ENCODE results near the gene DPP6.

DPP6 gene

DNA sequence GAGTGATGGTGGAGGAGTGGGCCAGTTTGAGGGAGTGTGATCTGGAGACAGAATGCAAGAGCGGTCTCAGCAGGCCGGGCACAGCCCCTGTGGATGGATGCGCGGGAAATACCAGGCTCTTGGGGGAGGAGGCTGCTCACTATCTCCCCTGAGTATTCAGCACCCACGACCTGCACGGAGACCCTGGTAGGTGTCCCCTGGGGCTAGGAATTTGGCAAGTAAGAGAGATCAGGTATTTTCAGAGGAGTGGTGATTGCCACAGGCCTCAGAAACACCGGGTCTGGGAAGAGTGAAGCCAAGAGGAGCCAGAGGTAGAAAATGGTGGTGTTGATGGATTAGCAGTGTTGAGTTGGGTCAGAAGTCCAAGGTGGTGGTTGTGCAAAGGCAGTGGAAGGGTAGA, 524.4 kb downstream of the DPP6 start:
- Mint-ChIP-seq H3K36me3 (ENCODE audit: low read depth) (no peaks in the 10 kb centered on the region), H3K27me3 (ENCODE audit: low read depth) (no peaks in the 10 kb centered on the region), H3K4me3 (no peak overlapping the region), H3K9me3 (no peaks in the 10 kb centered on the region), H3K27ac (no peak overlapping the region), H3K4me1 (ENCODE audit: low read depth) (no peaks in the 10 kb centered on the region)

DNA sequence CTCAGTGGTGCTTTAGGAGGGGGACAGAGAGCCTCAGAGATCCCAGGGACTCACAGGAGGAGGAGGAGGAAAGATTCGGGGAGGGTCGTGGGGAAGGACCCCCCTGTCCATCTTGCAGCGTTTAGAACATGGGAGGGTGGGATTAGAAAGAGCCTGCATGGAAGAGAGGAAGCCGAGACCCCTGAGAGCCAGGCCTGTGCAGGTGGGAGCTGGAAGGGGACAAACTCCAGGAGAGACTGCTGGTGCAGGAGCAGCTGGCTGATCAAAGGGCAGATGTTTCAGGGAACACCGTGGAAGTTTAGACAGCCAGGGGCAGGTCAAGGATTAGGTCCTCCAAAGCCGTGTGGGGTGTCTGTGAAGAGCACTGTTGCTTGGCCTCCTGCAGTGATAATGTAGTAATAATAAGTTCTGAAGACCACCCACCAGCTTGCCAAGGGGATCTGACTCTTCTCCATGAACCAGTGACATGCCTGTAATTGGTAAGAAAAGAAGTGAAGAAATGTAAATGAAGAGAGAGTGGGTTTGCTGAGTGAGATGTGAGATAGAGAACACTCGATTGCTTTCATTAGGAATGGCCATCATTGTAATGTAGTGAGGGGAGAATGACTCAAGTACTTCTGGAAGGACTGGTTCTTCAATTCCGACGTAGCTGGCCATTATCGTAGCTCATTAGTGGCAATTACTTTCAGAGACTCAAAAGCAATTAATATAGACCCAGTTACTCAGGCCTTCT, 525.1 kb downstream of the DPP6 start:
- Mint-ChIP-seq H3K9me3 (no peaks in the 10 kb centered on the region), H3K36me3 (ENCODE audit: low read depth) (no peaks in the 10 kb centered on the region), H3K4me3 (no peak overlapping the region), H3K4me1 (ENCODE audit: low read depth) (no peaks in the 10 kb centered on the region), H3K27ac (no peak overlapping the region), H3K27me3 (ENCODE audit: low read depth) (no peaks in the 10 kb centered on the region)

DNA sequence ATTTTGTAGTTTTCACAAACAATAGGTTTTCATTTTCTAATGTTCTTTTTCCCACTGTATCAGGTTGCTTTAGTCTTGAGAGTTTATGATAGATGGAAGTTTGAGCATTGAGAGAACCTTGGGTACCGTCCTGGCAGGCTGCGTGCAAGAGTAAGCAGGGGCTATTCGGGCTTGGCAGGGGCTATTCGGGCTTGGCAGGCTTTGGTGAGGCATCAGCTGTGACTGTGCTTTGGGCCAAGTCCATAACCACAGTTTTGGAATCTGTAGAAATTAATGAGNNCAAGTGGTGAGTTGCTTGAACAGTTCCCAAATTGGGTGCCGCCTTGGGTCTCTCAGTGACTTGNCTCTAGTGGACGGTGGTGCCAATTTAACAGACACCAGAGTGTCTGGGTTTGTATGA, 526.1 kb downstream of the DPP6 start:
- no peaks in the 10 kb centered on the region for H3K36me3 Mint-ChIP-seq (ENCODE audit: low read depth)
- H3K27me3 Mint-ChIP-seq (ENCODE audit: low read depth), result no peaks in the 10 kb centered on the region
- no peak overlapping the region for H3K4me3 Mint-ChIP-seq
- no peak overlapping the region for H3K27ac Mint-ChIP-seq
- no peaks in the 10 kb centered on the region for H3K9me3 Mint-ChIP-seq
- H3K4me1 Mint-ChIP-seq (ENCODE audit: low read depth), result no peaks in the 10 kb centered on the region

DNA sequence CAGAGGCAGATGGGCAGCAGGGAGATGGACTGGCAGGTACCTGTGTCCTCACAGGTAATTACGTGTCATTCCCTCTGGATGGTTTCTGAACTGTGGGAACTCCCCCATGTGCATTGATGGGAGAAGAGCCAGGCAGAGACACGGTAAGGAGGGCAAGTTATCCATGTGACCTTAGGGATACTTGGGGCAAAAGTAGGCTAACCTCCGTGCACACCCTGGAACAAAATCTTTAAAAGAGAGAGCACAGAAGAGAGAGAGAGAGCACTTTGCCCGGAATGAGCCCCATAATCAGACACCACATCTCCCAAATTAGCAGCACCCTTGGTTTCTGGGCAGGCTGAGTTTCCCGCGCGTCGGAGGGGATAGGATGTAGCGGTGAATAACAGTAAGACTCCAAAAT, 527.5 kb downstream of the DPP6 start:
- Mint-ChIP-seq H3K27ac (no peak overlapping the region), H3K9me3 (no peaks in the 10 kb centered on the region), H3K36me3 (ENCODE audit: low read depth) (no peaks in the 10 kb centered on the region), H3K4me1 (ENCODE audit: low read depth) (no peaks in the 10 kb centered on the region), H3K27me3 (ENCODE audit: low read depth) (no peaks in the 10 kb centered on the region), H3K4me3 (no peak overlapping the region)

DNA sequence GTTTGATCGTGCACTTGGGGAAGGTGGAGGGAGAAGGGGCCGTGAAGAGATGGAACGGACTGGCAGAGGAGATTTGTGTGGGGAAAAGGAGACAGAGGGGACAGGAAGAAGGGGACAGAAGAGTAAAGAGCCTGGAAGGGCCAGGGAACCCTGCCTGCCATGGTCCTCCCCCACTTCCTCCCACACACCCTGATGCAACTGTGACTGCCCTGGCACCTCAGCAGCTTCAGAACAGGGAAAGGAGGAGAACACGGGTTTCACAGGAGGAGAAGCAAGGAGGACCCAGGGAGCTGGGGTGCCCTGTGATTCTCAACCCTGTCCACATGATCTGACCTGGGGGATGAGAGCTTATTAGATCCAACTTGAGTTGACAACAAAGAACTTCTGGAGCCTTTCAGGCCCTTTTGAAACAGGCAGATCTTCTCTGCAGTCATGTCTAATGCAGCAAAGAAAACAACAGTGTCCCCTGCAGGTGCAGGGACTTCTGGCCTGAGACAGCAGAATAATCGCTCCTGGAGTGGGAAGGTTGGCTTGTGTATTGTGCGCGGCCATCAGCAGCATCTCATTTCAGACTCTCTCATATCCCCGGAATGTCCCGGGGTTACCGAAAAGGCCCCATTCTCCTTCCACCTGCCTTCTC, 529.2 kb downstream of the DPP6 start:
- no peak overlapping the region for H3K4me3 Mint-ChIP-seq
- no peaks in the 10 kb centered on the region for H3K9me3 Mint-ChIP-seq
- no peaks in the 10 kb centered on the region for H3K36me3 Mint-ChIP-seq (ENCODE audit: low read depth)
- H3K4me1 Mint-ChIP-seq (ENCODE audit: low read depth), result no peaks in the 10 kb centered on the region
- no peak overlapping the region for H3K27ac Mint-ChIP-seq
- no peaks in the 10 kb centered on the region for H3K27me3 Mint-ChIP-seq (ENCODE audit: low read depth)

DNA sequence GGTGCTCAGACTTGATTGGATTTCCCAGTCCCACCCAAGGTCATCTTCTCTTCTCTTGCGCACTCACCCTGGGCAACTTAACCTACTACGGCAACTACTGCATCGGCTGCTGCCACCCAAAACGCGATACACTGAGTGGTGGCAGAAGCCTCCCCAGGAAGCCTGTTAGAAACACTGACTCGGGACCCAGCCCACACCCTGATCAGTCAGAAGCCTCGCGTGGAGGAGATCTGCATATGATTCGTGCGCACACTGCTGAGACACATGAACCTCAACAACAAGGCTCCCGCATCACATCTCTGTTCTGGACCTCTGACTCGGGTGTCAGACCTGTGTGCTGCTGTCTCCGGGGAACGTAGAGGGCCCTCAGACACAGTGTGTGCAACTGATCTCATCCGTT, 531.3 kb downstream of the DPP6 start:
- no peaks in the 10 kb centered on the region for H3K4me1 Mint-ChIP-seq (ENCODE audit: low read depth)
- H3K9me3 Mint-ChIP-seq, result no peaks in the 10 kb centered on the region
- H3K36me3 Mint-ChIP-seq (ENCODE audit: low read depth), result no peaks in the 10 kb centered on the region
- no peaks in the 10 kb centered on the region for H3K27me3 Mint-ChIP-seq (ENCODE audit: low read depth)
- no peak overlapping the region for H3K4me3 Mint-ChIP-seq
- no peak overlapping the region for H3K27ac Mint-ChIP-seq

DNA sequence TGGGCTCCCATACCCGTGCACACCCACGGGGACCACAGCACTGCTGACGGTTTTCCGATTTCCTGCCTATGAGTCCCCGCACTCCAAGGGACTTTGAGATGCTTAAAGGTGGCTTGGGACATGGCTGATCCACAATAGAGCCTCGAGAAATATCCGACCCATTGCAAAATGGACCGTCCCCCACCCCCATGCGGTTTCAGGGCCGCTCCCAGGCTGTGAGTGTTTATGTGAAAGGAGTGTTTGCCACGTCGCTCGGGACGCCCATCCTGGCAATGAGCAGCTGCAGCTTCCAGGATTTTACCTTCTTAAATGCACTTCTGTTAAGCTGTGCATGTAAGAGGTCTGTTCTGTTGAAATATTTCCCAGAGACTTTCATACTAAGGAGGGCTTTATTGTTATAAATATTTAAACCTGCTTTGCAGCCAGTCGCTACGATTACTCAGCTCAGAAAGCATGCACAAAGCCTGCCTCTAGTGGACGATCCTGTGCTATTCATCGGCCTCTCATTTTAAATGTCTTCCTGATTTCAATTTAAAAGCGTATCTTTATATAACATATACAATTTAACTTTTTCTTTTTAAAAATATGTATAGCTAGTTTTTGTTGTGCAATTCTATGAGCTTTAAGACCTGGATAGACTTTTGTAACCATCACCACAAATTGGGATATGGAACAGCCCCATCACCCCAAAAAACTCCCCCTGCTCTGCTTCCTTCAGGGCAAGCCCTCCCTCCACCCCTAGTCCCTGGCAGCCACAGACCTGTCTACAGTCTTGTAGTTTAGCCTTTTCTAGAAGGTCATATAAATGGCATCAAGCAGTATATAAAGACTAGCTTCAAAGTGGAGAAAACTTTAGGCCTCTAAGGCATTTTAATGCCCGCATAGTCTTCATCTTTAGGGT, 532.4 kb downstream of the DPP6 start:
- Mint-ChIP-seq H3K9me3 (no peaks in the 10 kb centered on the region), H3K27me3 (ENCODE audit: low read depth) (no peaks in the 10 kb centered on the region), H3K36me3 (ENCODE audit: low read depth) (no peaks in the 10 kb centered on the region), H3K4me1 (ENCODE audit: low read depth) (no peaks in the 10 kb centered on the region), H3K4me3 (no peak overlapping the region), H3K27ac (no peak overlapping the region)

DNA sequence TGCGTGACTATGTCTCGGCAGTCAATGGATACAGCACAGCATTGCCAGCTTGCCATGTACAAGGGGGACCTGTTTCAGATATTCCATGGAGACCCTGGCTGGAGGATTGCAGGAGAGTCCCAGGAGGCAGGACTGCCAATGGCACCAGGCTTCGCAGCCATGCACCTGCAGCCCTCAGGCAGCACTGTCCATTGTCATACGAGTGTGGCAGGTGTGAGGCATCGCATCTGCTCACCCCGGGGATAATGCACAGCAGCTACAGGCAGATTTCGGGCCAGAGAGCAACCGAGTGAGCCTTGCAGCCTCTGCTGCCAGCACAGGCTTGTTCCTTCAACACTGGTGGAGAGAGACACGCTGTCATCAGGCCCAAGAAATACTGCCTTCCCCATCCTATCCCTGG, 535.6 kb downstream of the DPP6 start:
- Mint-ChIP-seq H3K4me1 (ENCODE audit: low read depth) (no peaks in the 10 kb centered on the region), H3K4me3 (no peak overlapping the region), H3K36me3 (ENCODE audit: low read depth) (no peaks in the 10 kb centered on the region), H3K27me3 (ENCODE audit: low read depth) (no peaks in the 10 kb centered on the region), H3K9me3 (peaks cover 3% of the 10 kb centered on the region), H3K27ac (no peak overlapping the region)

DNA sequence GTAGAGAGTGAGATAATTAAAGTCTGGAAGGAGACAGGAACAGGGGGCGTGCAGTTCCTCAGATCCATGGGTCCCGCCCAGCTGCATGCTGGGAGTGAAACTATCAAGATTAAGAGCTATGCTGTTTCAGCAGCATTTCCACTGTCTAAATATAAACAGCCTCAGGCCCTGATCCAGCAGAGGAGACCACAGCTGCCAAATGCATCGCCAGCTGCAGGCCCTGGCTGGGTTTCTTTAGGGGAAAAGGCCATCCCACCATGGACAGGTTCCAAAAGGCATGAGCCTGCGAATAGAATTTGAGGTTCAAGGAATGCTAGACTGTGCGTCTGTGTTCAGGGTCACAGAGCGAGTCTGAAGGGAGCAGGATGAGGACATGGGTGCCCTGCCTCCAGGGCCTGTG, 539.3 kb downstream of the DPP6 start:
- Mint-ChIP-seq H3K4me1 (ENCODE audit: low read depth) (no peaks in the 10 kb centered on the region), H3K27me3 (ENCODE audit: low read depth) (no peaks in the 10 kb centered on the region), H3K27ac (no peak overlapping the region), H3K9me3 (peaks cover 3% of the 10 kb centered on the region), H3K36me3 (ENCODE audit: low read depth) (no peaks in the 10 kb centered on the region), H3K4me3 (no peak overlapping the region)

DNA sequence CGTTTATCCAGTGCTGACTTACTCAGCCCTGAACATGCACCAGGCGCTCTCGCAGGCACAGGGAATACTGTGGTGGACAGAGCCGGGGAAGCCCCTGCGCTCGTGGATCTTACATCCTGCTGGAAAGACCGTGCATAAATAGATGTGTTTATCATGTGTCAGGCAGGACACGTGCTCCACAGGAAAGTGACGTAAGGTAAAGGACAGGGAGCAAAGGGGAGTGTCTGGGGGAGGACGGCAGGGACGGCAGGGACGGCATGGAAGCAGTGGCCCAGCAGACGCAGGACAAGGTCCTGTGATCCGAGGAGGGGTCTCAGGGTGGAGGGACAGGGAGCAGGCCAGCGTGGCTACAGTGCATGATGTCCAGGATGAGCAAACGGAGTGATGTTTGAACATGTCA, 540.2 kb downstream of the DPP6 start:
- Mint-ChIP-seq H3K9me3 (peaks cover 3% of the 10 kb centered on the region), H3K36me3 (ENCODE audit: low read depth) (no peaks in the 10 kb centered on the region), H3K27me3 (ENCODE audit: low read depth) (no peaks in the 10 kb centered on the region)

DNA sequence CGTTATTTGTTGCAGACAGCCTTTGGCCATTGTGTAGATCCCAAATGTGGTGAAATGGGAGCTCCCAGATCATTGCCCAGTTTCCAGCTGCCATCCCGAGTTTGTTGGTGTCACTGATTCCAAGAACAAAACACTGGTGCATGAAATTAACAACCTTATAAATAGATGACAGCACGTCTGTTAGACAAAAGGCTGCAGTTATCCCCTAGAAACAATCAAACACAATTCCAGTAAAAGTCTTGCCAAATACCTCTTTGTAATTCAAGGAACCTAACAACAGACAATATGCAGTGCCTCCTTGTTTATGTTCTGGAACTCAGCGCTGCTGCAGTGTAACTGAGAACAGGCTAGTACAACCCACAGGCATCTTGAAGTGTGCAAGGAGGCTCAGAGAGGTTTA, 546.2 kb downstream of the DPP6 start:
- H3K4me3 Mint-ChIP-seq, result no peak overlapping the region
- H3K27me3 Mint-ChIP-seq (ENCODE audit: low read depth), result no peaks in the 10 kb centered on the region
- no peaks in the 10 kb centered on the region for H3K4me1 Mint-ChIP-seq (ENCODE audit: low read depth)
- no peak overlapping the region for H3K27ac Mint-ChIP-seq
- no peaks in the 10 kb centered on the region for H3K36me3 Mint-ChIP-seq (ENCODE audit: low read depth)
- peaks cover 5% of the 10 kb centered on the region for H3K9me3 Mint-ChIP-seq

More for the DNA sequence above, 540.2 kb downstream of the DPP6 start:
- Mint-ChIP-seq H3K4me1 (ENCODE audit: low read depth) (no peaks in the 10 kb centered on the region), H3K27ac (no peak overlapping the region), H3K4me3 (no peak overlapping the region)

DNA sequence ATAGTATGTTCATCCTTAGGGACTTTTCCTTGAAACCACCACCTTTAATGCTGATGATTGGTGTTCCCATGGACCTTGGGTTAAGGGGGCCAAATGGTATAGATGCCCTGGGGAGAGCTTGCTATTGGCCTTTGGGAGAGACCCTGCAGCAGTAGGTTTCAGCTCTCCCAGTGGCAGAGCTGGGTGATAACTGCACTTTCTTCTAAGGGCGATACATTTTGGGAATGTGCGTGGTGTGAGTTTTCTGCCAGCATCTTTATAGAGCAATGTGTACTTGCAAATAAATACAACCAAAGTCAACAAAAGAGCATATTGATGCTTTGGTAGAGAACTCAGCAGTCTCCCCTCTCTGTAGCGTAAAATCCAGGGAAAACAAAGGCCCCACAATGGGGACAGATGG, 546.7 kb downstream of the DPP6 start:
- no peak overlapping the region for H3K4me3 Mint-ChIP-seq
- no peak overlapping the region for H3K27ac Mint-ChIP-seq
- no peaks in the 10 kb centered on the region for H3K4me1 Mint-ChIP-seq (ENCODE audit: low read depth)
- no peaks in the 10 kb centered on the region for H3K27me3 Mint-ChIP-seq (ENCODE audit: low read depth)
- peaks cover 5% of the 10 kb centered on the region for H3K9me3 Mint-ChIP-seq
- H3K36me3 Mint-ChIP-seq (ENCODE audit: low read depth), result no peaks in the 10 kb centered on the region

DNA sequence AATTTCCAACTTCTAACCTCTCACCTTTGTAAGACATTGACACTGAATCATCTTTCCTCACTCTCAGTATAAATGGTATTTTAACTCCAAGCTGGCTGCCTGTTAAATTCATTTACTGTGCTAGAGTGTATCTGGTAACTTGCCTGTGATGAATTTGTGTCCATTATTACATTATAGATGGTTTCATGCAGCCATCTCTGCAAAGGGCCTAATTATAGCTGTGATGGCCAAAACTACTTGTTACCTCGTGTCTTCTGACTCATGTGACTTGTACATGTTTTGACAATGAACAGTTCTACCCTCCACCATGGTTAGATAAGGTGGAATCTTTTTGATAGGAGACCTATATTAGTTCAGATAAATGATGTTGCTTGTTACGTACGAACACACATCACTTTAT, 558.7 kb downstream of the DPP6 start:
- no peak overlapping the region for H3K27ac Mint-ChIP-seq
- no peaks in the 10 kb centered on the region for H3K4me1 Mint-ChIP-seq (ENCODE audit: low read depth)
- no peak overlapping the region for H3K4me3 Mint-ChIP-seq
- no peaks in the 10 kb centered on the region for H3K9me3 Mint-ChIP-seq
- no peaks in the 10 kb centered on the region for H3K27me3 Mint-ChIP-seq (ENCODE audit: low read depth)
- no peaks in the 10 kb centered on the region for H3K36me3 Mint-ChIP-seq (ENCODE audit: low read depth)

DNA sequence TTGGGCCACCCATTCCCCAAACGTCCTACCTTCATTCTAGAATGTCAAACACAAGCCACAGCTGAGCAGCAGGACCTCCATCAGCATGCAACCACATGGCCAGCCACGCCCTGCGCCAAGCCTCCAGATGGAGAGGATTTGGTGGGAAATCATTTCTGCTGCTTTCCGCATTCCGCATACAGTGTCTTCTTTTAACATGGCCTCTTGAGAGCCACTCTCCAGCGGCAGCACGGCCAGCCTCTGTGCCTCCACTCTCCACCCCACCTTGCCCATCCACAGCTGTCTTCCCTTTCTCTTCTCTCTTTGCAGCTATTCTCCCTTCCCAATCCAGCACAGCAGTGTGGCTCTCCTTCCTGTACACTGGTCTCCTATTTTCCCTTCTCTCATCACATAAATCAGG, 561.6 kb downstream of the DPP6 start:
- Mint-ChIP-seq H3K4me3 (no peak overlapping the region), H3K27me3 (ENCODE audit: low read depth) (no peaks in the 10 kb centered on the region), H3K4me1 (ENCODE audit: low read depth) (no peaks in the 10 kb centered on the region), H3K27ac (no peak overlapping the region), H3K36me3 (ENCODE audit: low read depth) (no peaks in the 10 kb centered on the region), H3K9me3 (peaks cover 3% of the 10 kb centered on the region)
